Adrenal gland (tissue), 12 donors: ENCODE measurements around the gene HDAC1. TPM values are rescaled to one million over a fixed set of nuclear protein-coding genes. Genes with fewer than 3 reads are reported as not detected.

Experiments used
- DNase-seq, 7 donors: peaks; one replicate each; pipeline ENCODE4 v3.0.0-alpha.2; 2019 to 2020
- H3K27ac ChIP-seq, 5 donors: fragments of 200-600 bp; sonication (generic) in 4 of 5; 1 replicate in 3 of 5; 2 replicates in 2 of 5; pipeline versions ENCODE4 v1.5.1 to v1.8.0; 2016 to 2020; ENCODE audit warnings: mild to moderate bottlenecking in 1 of 5
- H3K27me3 ChIP-seq: fragments of 200-600 bp; 2 replicates; pipeline ENCODE4 v1.8.0; 2021
- H3K36me3 ChIP-seq, 2 donors: fragments of 200-600 bp; replicated peaks in 1 of 2; 1 replicate in 1 of 2; 2 replicates in 1 of 2; pipeline versions ENCODE4 v1.5.1 to v1.8.0; 2018 to 2022
- H3K4me1 ChIP-seq, 2 donors: fragments of 200-600 bp; replicated peaks in 1 of 2; 1 replicate in 1 of 2; 2 replicates in 1 of 2; pipeline versions ENCODE4 v1.5.1 to v1.8.0; 2018 to 2021
- H3K4me3 ChIP-seq, 4 donors: fragments of 200-600 bp; sonication (generic) in 3 of 4; one replicate each; pipeline ENCODE4 v1.5.1; 2016 to 2018
- H3K9me3 ChIP-seq, 3 donors: fragments of 200-600 bp; sonication (generic) in 1 of 3; replicated peaks in 1 of 3; 1 replicate in 2 of 3; 2 replicates in 1 of 3; pipeline versions ENCODE4 v1.5.1 to v1.8.0; 2016 to 2021
- CTCF ChIP-seq, 6 experiments: fragments of 450-650 bp in 4 of 6; fragments of 200-600 bp in 2 of 6; sonication (generic) in 1 of 6; IDR thresholded peaks; 1 replicate in 5 of 6; 2 replicates in 1 of 6; pipeline versions ENCODE4 v1.5.1 to v1.8.0; 2016 to 2021; ENCODE audit warnings: antibody characterized with exemption in 6 of 6, mild to moderate bottlenecking in 2 of 6, moderate library complexity in 1 of 6
- POLR2A ChIP-seq, 2 donors: fragments of 450-650 bp; IDR thresholded peaks; one replicate each; pipeline ENCODE4 v1.6.1; 2017; ENCODE audit warnings: antibody characterized with exemption in 2 of 2, mild to moderate bottlenecking in 2 of 2, moderate library complexity in 1 of 2
- WGBS, 4 donors: extraction: QIAGEN DNeasy Blood & Tissue Kit in 2 of 4; methylation state at CpG; one replicate each; pipeline versions ENCODE4 v1.1.5 to v1.1.7; 2013 to 2017; 5-methylcytosine and 5-hydroxymethylcytosine counted together
- intact Hi-C, 2 donors: fragments of 100-400 bp; cut with DNase I; formaldehyde crosslinking; loops; one replicate each; pipeline versions ENCODE4 v1.14.1 to v1.15.0; 2022 to 2023
- polyA plus RNA-seq, 3 donors: library from polyadenylated mRNA; stranded (reverse); fragments of 200-250 nt in 2 of 3; fragments of 350-450 nt in 1 of 3; fragmentation: Illumina TruSeq in 1 of 3; extraction: RNeasy Lipid Tissue Mini Kit (QIAGEN cat#74804) in 1 of 3; gene quantifications; one replicate each; pipeline ENCODE4 v1.2.3, GENCODE V29; 2013 to 2014
- total RNA-seq, 9 donors: library from RNA; depleted of rRNA in 4 of 9; stranded (reverse); fragments of >200 nt in 4 of 9; fragments of 120-200 nt in 1 of 9; fragmentation: NEBNext Ultra II Directional in 1 of 9; extraction: Animal tissue kit (Norgen Biotek cat#: 25700) in 1 of 9; gene quantifications; one replicate each; pipeline versions ENCODE4 v1.1.0 to v1.2.4, GENCODE V29; 2013 to 2023
- donor health status: healthy with polysubstance abuse.
- donor health status: Bipolar disorder and iron deficiency.
- donor health status: DM: yes; HTN: yes; CAD: no.
- donor health status: DM: no; HTN: no; CAD: no.
- donor health status: DM: no; HTN: no; CAD: no.
- donor health status: DM: yes; HTN: yes; CAD: no.

Gene HDAC1
- total and polyA plus RNA-seq, 12 donors: 52.2 to 95.2 (median 71.2) TPM

- TF ChIP-seq POLR2A (IDR thresholded peaks at IDR 0.05): no peak
- no peak for TF ChIP-seq CTCF (IDR thresholded peaks at IDR 0.05)
- Histone ChIP-seq H3K27ac (peak overlapping the region in 2 of 5 donors; percentile 49 to 81), H3K27me3 (no peaks in the 10 kb centered on the region), H3K4me1 (peaks cover 6 to 27% of the 10 kb centered on the region in 2 donors), H3K9me3 (no peaks in the 10 kb centered on the region), H3K4me3 (peak overlapping the region in 1 of 4 donors; percentile 91), H3K36me3 (peaks cover 0 to 23% of the 10 kb centered on the region in 2 donors)
- intact Hi-C loops: no loop called here
- WGBS, 4 donors: 42 to 83% (median 51%) methylated on average over 1 to 15 of the region's 15 CpGs
- no peak for DNase-seq
Measured at GRCh38 chr1:32336591-32336932, 44.7 kb downstream of the HDAC1 start.

- peaks cover 6 to 27% of the 10 kb centered on the region in 2 donors for H3K4me1 ChIP-seq
- intact Hi-C loops: no loop called here
- no peaks in the 10 kb centered on the region for H3K27me3 ChIP-seq
- no peaks in the 10 kb centered on the region for H3K9me3 ChIP-seq
- DNase-seq: no peak
- TF ChIP-seq POLR2A (IDR thresholded peaks at IDR 0.05) (no peak), CTCF (IDR thresholded peaks at IDR 0.05) (no peak)
- 64 to 78% (median 70%) methylated on average over 2 to 8 of the region's 8 CpGs for WGBS, 4 donors
- no peak overlapping the region for H3K4me3 ChIP-seq
- peak overlapping the region in 1 of 5 donors; percentile 81 for H3K27ac ChIP-seq
- H3K36me3 ChIP-seq: peaks cover 0 to 18% of the 10 kb centered on the region in 2 donors
Measured at GRCh38 chr1:32336963-32337675, 45.2 kb downstream of the HDAC1 start.

GRCh38 chr1:32337855-32338636 lies 46.2 kb downstream of the HDAC1 start:
- DNase-seq: no peak
- H3K4me3 ChIP-seq: no peak overlapping the region
- no peak for TF ChIP-seq CTCF (IDR thresholded peaks at IDR 0.05)
- TF ChIP-seq POLR2A (IDR thresholded peaks at IDR 0.05): no peak

GRCh38 chr1:32338637-32339145 lies 46.8 kb downstream of the HDAC1 start:
- intact Hi-C loops: no loop called here
- Histone ChIP-seq H3K4me3 (no peak overlapping the region), H3K36me3 (peaks cover 0 to 4% of the 10 kb centered on the region in 2 donors), H3K27ac (no peak overlapping the region), H3K4me1 (peaks cover 6 to 27% of the 10 kb centered on the region in 2 donors), H3K9me3 (no peaks in the 10 kb centered on the region), H3K27me3 (no peaks in the 10 kb centered on the region)
- no peak for DNase-seq
- WGBS, 4 donors: 83 to 91% (median 90%) methylated on average over 13 to 14 of the region's 14 CpGs
- TF ChIP-seq CTCF (IDR thresholded peaks at IDR 0.05) (no peak), POLR2A (IDR thresholded peaks at IDR 0.05) (no peak)

More at GRCh38 chr1:32337855-32338636, 46.2 kb downstream of the HDAC1 start:
- H3K27ac ChIP-seq: no peak overlapping the region
- H3K4me1 ChIP-seq: peaks cover 6 to 27% of the 10 kb centered on the region in 2 donors
- no peaks in the 10 kb centered on the region for H3K27me3 ChIP-seq
- intact Hi-C loops: no loop called here
- WGBS, 4 donors: 67 to 77% (median 72%) methylated on average over 4 to 16 of the region's 16 CpGs
- peaks cover 0 to 9% of the 10 kb centered on the region in 2 donors for H3K36me3 ChIP-seq
- H3K9me3 ChIP-seq: no peaks in the 10 kb centered on the region
